Measurements from ENCODE around the gene STK32C.

STK32C gene

DNA sequence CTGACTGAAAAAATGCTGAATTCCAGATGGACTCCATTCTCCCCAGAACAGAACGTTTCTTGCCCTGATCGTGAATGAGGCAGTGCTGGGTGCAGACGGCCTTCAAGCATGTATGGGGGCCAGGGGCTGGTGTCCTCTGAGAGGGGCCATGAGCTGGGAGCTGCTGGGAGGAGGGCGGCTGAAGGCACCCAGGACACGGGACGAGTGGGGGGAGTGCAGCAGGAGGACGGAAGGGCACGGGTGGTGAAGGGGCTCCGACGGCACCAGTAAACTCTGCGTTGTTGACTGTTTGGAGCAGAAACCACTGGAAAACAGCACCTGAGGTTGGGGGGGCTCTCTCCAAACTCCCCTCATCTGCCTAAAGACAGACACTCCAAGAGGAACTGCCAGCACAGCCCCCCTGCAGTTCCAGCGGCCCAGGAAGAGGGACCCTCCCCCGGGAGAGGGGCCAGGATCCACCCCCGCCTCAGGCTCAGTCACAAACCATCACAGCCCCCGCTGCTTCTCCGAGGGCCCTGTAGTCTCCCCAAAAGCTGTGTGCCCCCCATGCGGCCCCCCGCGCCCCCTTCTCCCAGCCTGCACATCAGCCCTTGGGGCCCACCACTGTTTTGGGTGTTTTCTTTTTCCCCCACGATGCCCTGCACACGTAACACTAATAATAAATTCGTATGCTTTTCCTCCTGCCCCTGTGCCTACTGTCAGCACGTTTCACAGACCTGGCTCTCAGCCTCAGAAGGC is 65.5 kb downstream of the STK32C start (continued):
- no peak for TF ChIP-seq CREB5 (CRISPR knock-in tag; IDR thresholded peaks at IDR 0.05; ENCODE audit: low read depth)
- no peak for TF ChIP-seq ZC3H10 (CRISPR knock-in tag; IDR thresholded peaks at IDR 0.05)
- no peak for TF ChIP-seq ARNTL (CRISPR knock-in tag; IDR thresholded peaks at IDR 0.05; ENCODE audit: borderline replicate concordance, low read depth)
- no peak for TF ChIP-seq ZNF8 (CRISPR knock-in tag; IDR thresholded peaks at IDR 0.05)
- no peak for TF ChIP-seq POU6F1 (CRISPR knock-in tag; IDR thresholded peaks at IDR 0.05; ENCODE audit: borderline replicate concordance, low read depth)
- TF ChIP-seq GLIS3 (CRISPR knock-in tag; IDR thresholded peaks at IDR 0.05) = no peak

DNA sequence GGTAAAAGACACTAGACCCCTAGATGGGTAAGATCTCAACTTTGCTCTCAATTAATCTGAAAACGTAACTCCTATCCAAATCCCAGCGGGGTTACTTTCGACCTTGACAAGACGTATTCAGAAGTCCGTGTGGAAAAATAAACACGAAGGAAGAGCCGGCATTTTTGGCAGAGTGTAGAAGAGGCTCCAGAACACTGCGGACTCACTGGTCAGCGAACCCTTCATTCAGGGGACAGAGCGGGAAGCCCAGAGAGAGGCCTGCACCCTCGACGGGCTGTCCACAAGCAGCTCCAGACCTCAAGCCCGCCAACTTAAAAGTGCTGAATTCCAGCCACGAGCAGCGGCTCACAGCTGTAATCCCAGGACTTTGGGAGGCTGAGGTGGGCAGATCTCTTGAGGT is 66.3 kb downstream of the STK32C start:
- TF ChIP-seq GLIS3 (CRISPR knock-in tag; IDR thresholded peaks at IDR 0.05) (no peak), ESRRG (CRISPR knock-in tag; IDR thresholded peaks at IDR 0.05) (no peak), ARNTL (CRISPR knock-in tag; IDR thresholded peaks at IDR 0.05; ENCODE audit: borderline replicate concordance, low read depth) (no peak), TCF4 (CRISPR knock-in tag; IDR thresholded peaks at IDR 0.05; ENCODE audit: borderline replicate concordance) (no peak), SNAI2 (CRISPR knock-in tag; IDR thresholded peaks at IDR 0.05) (no peak), ZFP30 (CRISPR knock-in tag; IDR thresholded peaks at IDR 0.05) (no peak)
- ATAC-seq = no peak

DNA sequence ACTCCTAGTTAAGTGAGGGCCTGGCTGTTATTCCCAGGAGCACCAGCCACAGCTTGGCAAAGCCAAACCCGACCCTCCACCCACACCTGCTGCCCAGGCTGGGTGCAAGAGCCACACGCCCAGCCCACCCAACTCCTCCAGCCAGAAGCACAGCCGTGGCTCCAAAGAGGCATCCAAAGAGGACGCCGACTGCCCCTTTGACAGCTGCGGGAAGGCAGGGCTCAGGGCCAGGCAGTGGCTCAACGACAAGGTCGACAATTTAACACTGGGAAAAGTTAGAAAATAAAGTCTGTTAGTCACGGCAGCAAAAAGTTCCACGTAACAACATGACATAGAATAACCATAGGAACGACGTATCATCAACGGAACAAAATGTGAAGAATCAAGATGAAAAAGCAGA is 66.7 kb downstream of the STK32C start:
- ATAC-seq = no peak
- TF ChIP-seq ZFP3 (CRISPR knock-in tag; IDR thresholded peaks at IDR 0.05) = no peak
- TF ChIP-seq TSHZ2 (CRISPR knock-in tag; IDR thresholded peaks at IDR 0.05) = no peak
- no peak for TF ChIP-seq GLIS3 (CRISPR knock-in tag; IDR thresholded peaks at IDR 0.05)
- TF ChIP-seq TOX (CRISPR knock-in tag; IDR thresholded peaks at IDR 0.05; ENCODE audit: borderline replicate concordance) = no peak
- no peak for TF ChIP-seq TCF4 (CRISPR knock-in tag; IDR thresholded peaks at IDR 0.05; ENCODE audit: borderline replicate concordance)
- TF ChIP-seq ZNF8 (CRISPR knock-in tag; IDR thresholded peaks at IDR 0.05) = no peak
- TF ChIP-seq CREB5 (CRISPR knock-in tag; IDR thresholded peaks at IDR 0.05; ENCODE audit: low read depth) = no peak
- TF ChIP-seq CSDC2 (CRISPR knock-in tag; IDR thresholded peaks at IDR 0.05) = no peak

GRCh38 chr10:132240581-132240980 is 67.2 kb downstream of the STK32C start:
- ATAC-seq = no peak
- TF ChIP-seq GLIS3 (CRISPR knock-in tag; IDR thresholded peaks at IDR 0.05) (no peak), BACH2 (CRISPR knock-in tag; IDR thresholded peaks at IDR 0.05; ENCODE audit: borderline replicate concordance) (no peak), ZFP30 (CRISPR knock-in tag; IDR thresholded peaks at IDR 0.05) (no peak), POU6F1 (CRISPR knock-in tag; IDR thresholded peaks at IDR 0.05; ENCODE audit: borderline replicate concordance, low read depth) (no peak), CSRNP3 (CRISPR knock-in tag; IDR thresholded peaks at IDR 0.05) (no peak), TCF4 (CRISPR knock-in tag; IDR thresholded peaks at IDR 0.05; ENCODE audit: borderline replicate concordance) (no peak), ZNF8 (CRISPR knock-in tag; IDR thresholded peaks at IDR 0.05) (no peak), RARB (CRISPR knock-in tag; IDR thresholded peaks at IDR 0.05) (no peak), PATZ1 (CRISPR knock-in tag; IDR thresholded peaks at IDR 0.05; ENCODE audit: borderline replicate concordance) (no peak), ZNF565 (CRISPR knock-in tag; conservative IDR thresholded peaks at IDR 0.05; ENCODE audit: low read depth) (no peak), OSR1 (CRISPR knock-in tag; IDR thresholded peaks at IDR 0.05) (no peak), CSDC2 (CRISPR knock-in tag; IDR thresholded peaks at IDR 0.05) (no peak), ISL1 (CRISPR knock-in tag; IDR thresholded peaks at IDR 0.05) (no peak), ESRRG (CRISPR knock-in tag; IDR thresholded peaks at IDR 0.05) (no peak), TOX (CRISPR knock-in tag; IDR thresholded peaks at IDR 0.05; ENCODE audit: borderline replicate concordance) (no peak), ZFP3 (CRISPR knock-in tag; IDR thresholded peaks at IDR 0.05) (no peak), ARNTL (CRISPR knock-in tag; IDR thresholded peaks at IDR 0.05; ENCODE audit: borderline replicate concordance, low read depth) (no peak), ZNF70 (CRISPR knock-in tag; IDR thresholded peaks at IDR 0.05) (no peak)

All from SK-N-SH treated with all-trans-retinoic acid at 6 μM for 48 hours (cell line).